LNCaP clone FGC (cell line): Measurements from ENCODE around the gene WDR41.

Source experiments
- DNase-seq: peaks from one replicate; pipeline ENCODE4 v3.0.0-alpha.2; 2011; ENCODE audit warnings: low read depth
- H3K4me3 ChIP-seq: 2 replicates; pipeline ENCODE4 v1.5.1; 2011; ENCODE audit warnings: mild to moderate bottlenecking, low read depth, low read length, control low read depth
- TF ChIP-seq, protein P1 (sequence below): IDR thresholded peaks from 2 replicates; pipeline ENCODE4 v1.5.1; 2012; ENCODE audit warnings: mild to moderate bottlenecking; ENCODE audit not compliant: control insufficient read depth, insufficient read depth; ENCODE audit errors: extremely low read depth

Gene WDR41

DNA sequence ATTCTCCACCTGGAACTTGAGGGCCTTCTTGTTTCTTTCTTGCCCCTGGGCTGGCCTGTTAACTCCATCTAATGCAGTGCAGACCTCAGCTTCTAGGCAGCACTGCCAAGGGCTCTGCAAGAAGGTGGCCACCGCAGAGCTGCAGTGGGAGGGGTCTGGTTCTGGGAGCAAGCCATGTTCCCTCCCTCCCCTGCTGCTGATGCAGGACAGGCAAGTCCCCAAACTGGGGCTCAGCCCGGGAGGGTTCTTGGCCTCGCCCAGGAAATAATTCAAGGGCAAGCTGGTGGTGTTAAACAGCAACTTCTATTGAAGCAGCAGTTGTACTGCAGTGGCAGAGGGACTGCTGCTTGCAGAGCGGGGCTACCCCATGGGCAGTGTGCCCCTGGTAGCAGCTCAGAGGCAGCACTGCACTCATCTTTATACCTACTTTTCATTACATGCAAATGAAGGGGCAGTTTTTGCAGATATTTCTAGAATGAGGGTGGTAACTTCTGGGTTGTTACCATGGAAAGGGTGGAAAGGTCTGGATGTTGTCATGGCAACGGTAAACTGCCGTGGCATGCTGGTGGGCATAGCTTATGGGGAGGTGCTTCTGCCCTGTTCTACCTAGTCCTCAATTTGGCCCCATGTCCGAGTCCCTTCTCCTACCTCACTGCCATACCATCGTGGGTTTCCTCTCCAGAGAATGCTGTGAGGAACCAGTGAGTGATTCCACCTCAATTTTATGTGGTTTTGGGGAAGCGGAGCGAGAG is 82.1 kb downstream of the WDR41 start:
- H3K4me3 ChIP-seq, result no peak overlapping the region
- TF ChIP-seq, protein P1, sequence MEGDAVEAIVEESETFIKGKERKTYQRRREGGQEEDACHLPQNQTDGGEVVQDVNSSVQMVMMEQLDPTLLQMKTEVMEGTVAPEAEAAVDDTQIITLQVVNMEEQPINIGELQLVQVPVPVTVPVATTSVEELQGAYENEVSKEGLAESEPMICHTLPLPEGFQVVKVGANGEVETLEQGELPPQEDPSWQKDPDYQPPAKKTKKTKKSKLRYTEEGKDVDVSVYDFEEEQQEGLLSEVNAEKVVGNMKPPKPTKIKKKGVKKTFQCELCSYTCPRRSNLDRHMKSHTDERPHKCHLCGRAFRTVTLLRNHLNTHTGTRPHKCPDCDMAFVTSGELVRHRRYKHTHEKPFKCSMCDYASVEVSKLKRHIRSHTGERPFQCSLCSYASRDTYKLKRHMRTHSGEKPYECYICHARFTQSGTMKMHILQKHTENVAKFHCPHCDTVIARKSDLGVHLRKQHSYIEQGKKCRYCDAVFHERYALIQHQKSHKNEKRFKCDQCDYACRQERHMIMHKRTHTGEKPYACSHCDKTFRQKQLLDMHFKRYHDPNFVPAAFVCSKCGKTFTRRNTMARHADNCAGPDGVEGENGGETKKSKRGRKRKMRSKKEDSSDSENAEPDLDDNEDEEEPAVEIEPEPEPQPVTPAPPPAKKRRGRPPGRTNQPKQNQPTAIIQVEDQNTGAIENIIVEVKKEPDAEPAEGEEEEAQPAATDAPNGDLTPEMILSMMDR, result no peak
- DNase-seq, result no peak

GRCh38 chr5:77407152-77407551 is 85.0 kb downstream of the WDR41 start:
- no peak overlapping the region for H3K4me3 ChIP-seq
- TF ChIP-seq, protein P1, result no peak
- DNase-seq, result no peak

DNA sequence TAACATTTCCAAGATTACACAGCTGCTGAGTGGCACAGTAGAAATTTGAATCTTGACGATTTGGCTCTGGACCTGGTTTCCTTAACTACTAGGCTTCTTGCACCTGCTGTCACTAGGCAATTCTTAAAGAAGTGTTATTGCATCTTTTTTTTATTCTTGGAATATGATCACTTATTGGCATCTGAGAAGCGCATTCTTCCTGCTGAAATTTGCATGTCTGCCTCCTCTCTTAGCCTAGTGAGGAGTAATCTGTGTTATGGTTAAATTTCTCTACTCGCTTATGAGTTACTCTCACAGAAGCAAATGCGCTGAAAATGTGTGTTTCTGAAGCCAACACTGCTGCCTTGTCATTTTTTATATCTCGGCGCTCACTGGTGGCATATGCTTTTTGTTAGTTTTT is 89.3 kb downstream of the WDR41 start:
- no peak overlapping the region for H3K4me3 ChIP-seq
- TF ChIP-seq, protein P1, result no peak
- DNase-seq, result no peak

- DNase-seq, result no peak
- H3K4me3 ChIP-seq, result no peak overlapping the region
- TF ChIP-seq, protein P1, result no peak
These were observed 91.5 kb downstream of the WDR41 start for GRCh38 chr5:77400645-77401044.

GRCh38 chr5:77398896-77399295 is 93.2 kb downstream of the WDR41 start:
- TF ChIP-seq, protein P1, result no peak
- no peak for DNase-seq
- no peak overlapping the region for H3K4me3 ChIP-seq

- DNase-seq, result no peak
These were observed 93.7 kb downstream of the WDR41 start for GRCh38 chr5:77398458-77398857.

More at GRCh38 chr5:77398458-77398857, 93.7 kb downstream of the WDR41 start:
- TF ChIP-seq, protein P1, result no peak
- H3K4me3 ChIP-seq, result no peak overlapping the region
